Measurements from ENCODE around the gene TOX3.

TOX3 gene

DNA sequence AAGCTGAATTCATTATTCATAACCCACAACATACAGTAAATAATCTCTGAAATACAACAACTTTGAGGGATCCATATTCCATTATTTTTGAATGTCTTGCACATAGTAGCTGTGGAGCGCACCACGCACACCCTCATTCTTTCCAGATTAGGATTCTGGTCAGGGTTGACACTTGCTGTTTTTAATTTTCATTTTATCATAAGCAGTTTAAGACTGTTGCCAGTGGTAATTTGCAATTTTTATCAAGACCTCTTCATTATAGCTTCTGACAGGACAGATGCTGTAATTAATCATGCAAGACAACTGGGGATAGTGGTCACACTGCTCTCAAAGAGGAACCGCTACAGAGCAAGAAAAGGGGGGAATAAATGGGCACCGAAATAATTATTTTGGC, 109.7 kb downstream of the TOX3 start:
- no peak overlapping the region for H3K27ac Mint-ChIP-seq
- ATAC-seq: no peak
- H3K36me3 Mint-ChIP-seq: no peaks in the 10 kb centered on the region
- no peaks in the 10 kb centered on the region for H3K4me1 Mint-ChIP-seq
- no peaks in the 10 kb centered on the region for H3K27me3 Mint-ChIP-seq
- peaks cover 6% of the 10 kb centered on the region for H3K9me3 Mint-ChIP-seq
- no peak overlapping the region for H3K4me3 Mint-ChIP-seq

DNA sequence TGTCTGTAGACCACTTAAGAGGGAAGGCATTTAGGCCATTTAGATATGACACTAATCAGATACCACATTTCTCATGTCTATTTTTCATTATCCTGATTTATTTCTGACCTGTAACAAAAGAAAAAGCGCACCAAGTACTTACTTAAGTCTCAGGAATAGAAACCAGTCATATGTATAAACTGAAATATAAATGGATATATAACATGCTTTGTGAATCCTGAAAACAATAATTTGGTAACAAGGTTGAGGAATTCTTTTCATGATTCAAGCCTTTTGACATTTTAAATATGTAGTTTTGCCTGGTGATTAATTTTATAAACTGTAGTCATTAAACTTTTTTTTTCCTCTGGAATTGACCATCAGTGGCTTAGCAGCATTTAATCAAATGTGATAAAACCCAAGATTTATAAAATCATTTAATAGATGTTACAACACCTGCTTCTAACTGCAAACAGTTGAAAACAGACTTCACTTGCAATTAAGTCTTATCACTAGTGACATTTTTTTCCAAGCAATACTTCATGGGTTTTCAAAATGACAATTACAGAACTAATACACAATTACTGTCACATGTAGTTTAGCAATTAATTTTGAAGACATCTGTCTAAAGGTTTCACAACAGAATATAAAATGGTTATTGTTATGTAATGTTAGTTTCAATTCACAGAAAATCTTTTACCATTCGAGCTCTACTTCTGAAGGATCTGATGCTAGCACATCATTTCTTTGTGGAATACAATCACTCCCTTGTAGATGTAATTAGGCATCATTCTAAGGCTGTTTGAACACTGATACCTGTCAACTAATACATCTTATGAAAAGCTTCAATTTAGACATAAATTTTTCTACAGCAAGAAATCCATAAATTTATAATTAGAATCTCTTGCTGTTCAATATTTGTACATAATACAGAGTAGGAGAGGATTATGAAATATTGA, 110.3 kb downstream of the TOX3 start:
- Mint-ChIP-seq H3K9me3 (peaks cover 6% of the 10 kb centered on the region), H3K4me1 (no peaks in the 10 kb centered on the region)

DNA sequence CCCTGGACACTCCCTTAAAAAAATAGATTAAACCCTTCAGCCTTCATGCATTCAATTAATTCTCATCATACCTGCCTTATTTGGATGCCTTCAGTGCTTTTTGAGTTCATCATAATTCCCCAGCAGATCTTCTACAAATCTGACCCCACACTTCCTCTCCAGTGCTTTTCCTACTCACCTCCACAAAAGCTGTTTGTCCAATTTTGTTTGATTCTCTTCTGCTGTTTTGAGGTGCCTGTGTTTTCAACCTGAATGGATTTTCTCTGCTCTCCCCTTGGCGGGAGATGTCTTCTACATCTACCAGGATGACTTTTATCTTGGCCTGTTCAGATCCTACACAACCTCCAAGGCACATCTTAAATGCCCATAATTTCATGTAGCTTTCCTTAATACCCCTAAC, 112.7 kb downstream of the TOX3 start:
- Mint-ChIP-seq H3K4me3 (no peak overlapping the region), H3K4me1 (no peaks in the 10 kb centered on the region), H3K9me3 (no peaks in the 10 kb centered on the region), H3K27me3 (no peaks in the 10 kb centered on the region), H3K36me3 (no peaks in the 10 kb centered on the region), H3K27ac (no peak overlapping the region)
- no peak for ATAC-seq

More for the DNA sequence above, 110.3 kb downstream of the TOX3 start:
- no peaks in the 10 kb centered on the region for H3K27me3 Mint-ChIP-seq
- no peak for ATAC-seq
- no peak overlapping the region for H3K4me3 Mint-ChIP-seq
- no peaks in the 10 kb centered on the region for H3K36me3 Mint-ChIP-seq
- H3K27ac Mint-ChIP-seq: no peak overlapping the region

DNA sequence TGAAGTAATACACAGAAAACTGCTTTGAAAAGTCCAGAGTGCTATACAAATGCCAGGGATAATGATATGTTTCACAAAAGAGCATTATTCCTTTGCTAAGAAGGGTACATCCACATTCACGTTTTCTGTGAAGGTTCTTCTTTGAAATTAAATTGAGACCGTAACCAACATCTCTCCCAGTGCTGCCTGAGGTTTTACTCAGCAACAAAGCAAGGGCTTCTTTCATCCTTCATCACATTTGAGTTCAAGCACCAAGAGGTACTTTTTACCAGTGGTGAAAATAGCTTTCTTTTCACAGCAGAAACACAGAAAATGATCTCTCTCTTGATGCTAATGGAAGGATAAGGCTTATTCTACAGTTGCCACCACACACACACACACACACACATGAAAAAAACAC, 113.3 kb downstream of the TOX3 start:
- Mint-ChIP-seq H3K36me3 (no peaks in the 10 kb centered on the region), H3K9me3 (no peaks in the 10 kb centered on the region), H3K27ac (no peak overlapping the region), H3K4me3 (no peak overlapping the region), H3K4me1 (no peaks in the 10 kb centered on the region), H3K27me3 (no peaks in the 10 kb centered on the region)
- ATAC-seq: no peak

DNA sequence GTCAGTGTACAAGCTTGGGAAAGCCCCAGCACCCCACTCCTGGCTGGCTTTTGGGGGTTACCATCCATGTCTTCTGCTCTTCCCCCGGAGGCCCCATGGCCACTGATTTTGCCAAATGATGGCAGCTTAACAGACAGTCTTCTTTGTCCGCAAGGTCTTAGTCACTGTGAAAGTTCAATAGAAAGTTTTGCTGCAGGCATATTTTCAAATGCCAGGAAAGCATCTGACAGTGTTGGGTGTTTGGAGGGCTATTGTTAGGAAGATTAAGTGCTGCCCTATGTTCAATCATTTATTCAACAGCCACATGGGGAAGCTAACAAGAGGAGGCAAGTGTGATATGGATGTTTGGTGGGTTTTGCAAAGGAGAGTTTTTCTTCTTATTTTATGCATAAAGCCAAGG, 122.4 kb downstream of the TOX3 start:
- no peak for ATAC-seq
- H3K27me3 Mint-ChIP-seq: no peaks in the 10 kb centered on the region
- no peak overlapping the region for H3K4me3 Mint-ChIP-seq
- H3K36me3 Mint-ChIP-seq: no peaks in the 10 kb centered on the region
- H3K4me1 Mint-ChIP-seq: no peaks in the 10 kb centered on the region
- peaks cover 3% of the 10 kb centered on the region for H3K9me3 Mint-ChIP-seq
- H3K27ac Mint-ChIP-seq: no peak overlapping the region

DNA sequence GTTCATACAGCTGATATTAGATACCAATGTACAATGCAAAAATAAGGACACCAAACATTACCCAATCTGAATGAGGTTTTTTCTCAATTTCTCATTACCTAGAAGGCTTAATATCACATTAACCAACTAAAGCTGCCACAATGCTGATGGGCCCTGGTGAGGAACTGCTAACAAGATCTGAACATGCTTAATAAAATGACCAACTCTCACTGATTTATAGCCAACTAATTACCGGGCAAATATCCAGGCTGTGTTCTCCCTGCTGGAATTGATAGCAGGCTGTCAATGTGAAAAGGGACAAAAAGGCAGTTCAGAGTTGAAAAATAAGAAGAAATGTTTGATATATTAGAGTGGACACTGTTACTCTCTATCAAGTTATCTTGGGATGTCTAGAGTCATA, 124.6 kb downstream of the TOX3 start:
- Mint-ChIP-seq H3K27ac (no peak overlapping the region), H3K4me3 (no peak overlapping the region), H3K36me3 (no peaks in the 10 kb centered on the region), H3K27me3 (no peaks in the 10 kb centered on the region), H3K9me3 (peaks cover 5% of the 10 kb centered on the region), H3K4me1 (no peaks in the 10 kb centered on the region)
- ATAC-seq: no peak

DNA sequence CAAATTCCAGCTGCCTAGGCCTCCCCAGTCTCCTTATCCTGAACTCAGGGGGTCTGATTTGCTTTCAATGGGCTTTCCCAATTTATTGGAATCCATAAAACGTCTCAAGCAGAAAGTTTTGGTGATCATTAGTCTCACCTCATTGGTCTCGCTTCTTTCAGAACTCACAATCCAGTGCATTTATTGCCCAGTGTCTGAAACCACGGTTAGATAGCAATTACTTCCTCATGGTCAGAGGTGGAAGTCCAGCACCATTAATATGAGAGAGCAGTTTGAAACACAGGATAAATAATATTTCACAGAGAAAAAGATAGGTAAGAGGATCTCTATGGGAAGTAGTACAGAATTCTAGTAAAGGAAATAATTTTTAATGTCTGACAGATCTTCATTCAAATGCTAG, 128.7 kb downstream of the TOX3 start:
- Mint-ChIP-seq H3K27ac (no peak overlapping the region), H3K36me3 (no peaks in the 10 kb centered on the region), H3K4me3 (no peak overlapping the region), H3K27me3 (no peaks in the 10 kb centered on the region), H3K9me3 (peaks cover 8% of the 10 kb centered on the region), H3K4me1 (no peaks in the 10 kb centered on the region)
- no peak for ATAC-seq

DNA sequence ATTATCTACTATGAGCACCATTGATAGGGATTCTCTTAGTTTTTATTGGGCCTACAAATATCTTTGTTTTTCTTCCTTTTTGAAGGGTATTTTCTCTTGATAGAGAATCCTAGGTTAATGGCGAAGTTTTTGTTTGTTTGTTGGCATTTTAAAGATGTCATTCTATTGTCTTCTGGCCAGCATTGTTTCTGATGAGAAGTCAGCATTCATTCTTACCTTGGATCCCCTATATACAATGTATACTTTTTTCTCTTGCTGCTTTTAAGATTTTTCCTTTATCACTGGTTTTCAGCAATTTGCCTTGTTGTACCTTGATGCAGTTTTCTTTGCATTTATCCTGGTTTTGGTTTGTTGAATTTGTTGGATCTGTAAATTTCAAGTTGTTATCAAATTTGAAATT, 130.1 kb downstream of the TOX3 start:
- Mint-ChIP-seq H3K4me3 (no peak overlapping the region), H3K36me3 (no peaks in the 10 kb centered on the region), H3K9me3 (peaks cover 8% of the 10 kb centered on the region), H3K27me3 (no peaks in the 10 kb centered on the region), H3K4me1 (no peaks in the 10 kb centered on the region), H3K27ac (no peak overlapping the region)
- ATAC-seq: no peak

DNA sequence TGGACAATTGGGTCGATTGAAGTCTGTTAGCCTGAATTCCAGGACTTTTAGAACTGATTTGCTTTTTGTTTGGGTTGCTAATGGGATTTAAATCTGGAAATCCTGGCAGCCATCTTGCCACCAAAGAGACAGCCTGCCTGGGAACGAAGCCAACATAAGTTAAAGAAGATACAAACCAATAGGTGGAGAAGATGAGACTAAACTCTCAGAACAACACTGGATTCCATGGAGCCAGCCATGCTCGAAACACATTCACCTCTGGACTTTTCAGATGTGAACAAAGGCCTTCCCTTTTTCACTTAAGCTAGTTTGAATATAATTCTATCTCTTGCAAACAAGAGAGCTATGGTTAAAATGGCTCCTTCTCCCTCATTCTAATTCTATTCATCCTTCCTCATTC, 135.9 kb downstream of the TOX3 start:
- Mint-ChIP-seq H3K36me3 (no peaks in the 10 kb centered on the region), H3K9me3 (peaks cover 5% of the 10 kb centered on the region), H3K4me3 (no peak overlapping the region), H3K27me3 (no peaks in the 10 kb centered on the region), H3K27ac (no peak overlapping the region), H3K4me1 (no peaks in the 10 kb centered on the region)
- ATAC-seq: no peak

DNA sequence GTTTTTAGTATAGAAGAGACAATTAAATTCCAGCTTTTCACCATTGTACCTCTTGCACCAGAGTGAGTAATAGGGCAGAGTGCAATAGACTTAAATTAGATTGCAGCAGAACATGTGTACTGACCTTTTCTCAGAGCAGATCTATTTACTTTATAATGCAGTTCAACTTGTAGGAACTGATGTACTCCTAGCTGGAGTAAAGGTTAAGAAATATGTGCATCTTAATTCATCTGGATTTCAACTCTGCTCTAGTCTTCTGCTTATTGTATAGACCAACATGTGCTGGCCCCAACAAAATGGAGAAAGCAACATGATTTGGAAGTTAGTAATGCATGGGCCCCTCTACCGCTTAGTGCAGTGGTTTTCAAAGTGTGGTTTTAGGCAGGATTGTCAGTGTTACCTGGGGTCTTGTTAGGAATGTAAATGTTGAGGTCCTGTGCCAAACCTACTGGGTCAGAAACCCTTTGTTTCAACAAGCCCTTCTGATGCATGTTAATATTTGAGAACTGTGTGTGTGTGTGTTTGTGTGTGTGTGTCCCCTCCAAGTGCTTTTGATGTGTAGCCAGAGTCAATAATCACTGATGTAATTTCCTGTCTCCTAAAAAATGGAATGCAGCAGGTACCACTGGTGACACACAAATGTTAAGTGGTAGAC, 138.6 kb downstream of the TOX3 start:
- Mint-ChIP-seq H3K27ac (no peak overlapping the region), H3K4me1 (no peaks in the 10 kb centered on the region), H3K9me3 (peaks cover 2% of the 10 kb centered on the region), H3K27me3 (no peaks in the 10 kb centered on the region), H3K4me3 (no peak overlapping the region), H3K36me3 (no peaks in the 10 kb centered on the region)
- no peak for ATAC-seq

DNA sequence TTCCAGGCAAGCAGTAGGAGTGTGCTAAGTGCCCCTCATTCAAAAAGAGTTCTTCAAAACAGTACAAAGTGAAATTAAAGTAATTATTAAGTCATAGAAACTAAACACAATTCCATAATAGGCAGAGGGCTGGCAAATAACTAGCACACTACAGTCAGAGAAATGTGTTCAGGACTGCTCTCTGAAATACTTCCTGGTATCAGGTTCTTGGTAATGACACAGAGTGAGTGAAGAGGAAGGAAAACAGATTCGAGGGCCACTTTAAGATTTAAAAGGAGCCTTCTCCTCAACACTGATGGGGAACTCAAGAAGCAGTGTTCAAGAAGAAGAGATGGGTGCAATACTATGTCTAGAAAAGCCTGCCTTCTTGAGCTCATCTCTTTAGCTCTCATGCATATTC, 139.2 kb downstream of the TOX3 start:
- no peaks in the 10 kb centered on the region for H3K36me3 Mint-ChIP-seq
- H3K4me1 Mint-ChIP-seq: no peaks in the 10 kb centered on the region
- H3K9me3 Mint-ChIP-seq: peaks cover 2% of the 10 kb centered on the region
- no peak overlapping the region for H3K27ac Mint-ChIP-seq
- no peak overlapping the region for H3K4me3 Mint-ChIP-seq
- no peak for ATAC-seq
- no peaks in the 10 kb centered on the region for H3K27me3 Mint-ChIP-seq

DNA sequence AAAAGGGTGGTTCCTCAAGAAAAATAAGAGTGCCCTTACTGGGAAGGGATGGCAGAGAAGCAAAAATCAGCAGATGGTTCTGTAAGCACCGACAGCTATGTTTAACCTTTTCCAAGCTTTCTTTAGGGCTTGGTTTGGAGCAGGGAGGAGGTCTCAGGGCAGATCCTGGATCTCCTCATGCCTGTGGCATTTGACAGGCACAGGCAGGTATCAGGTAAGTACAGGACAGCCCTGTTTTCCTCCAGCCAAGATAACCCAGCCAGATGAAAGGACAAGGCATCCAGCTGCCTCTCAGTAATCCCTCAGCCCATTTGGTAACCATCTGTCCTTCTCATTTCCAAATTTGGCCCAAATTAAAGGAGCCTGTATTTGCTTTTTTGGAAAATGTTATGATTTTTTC, 141.5 kb downstream of the TOX3 start:
- Mint-ChIP-seq H3K4me1 (no peaks in the 10 kb centered on the region), H3K36me3 (no peaks in the 10 kb centered on the region), H3K9me3 (peaks cover 2% of the 10 kb centered on the region), H3K27me3 (no peaks in the 10 kb centered on the region), H3K4me3 (no peak overlapping the region), H3K27ac (no peak overlapping the region)
- ATAC-seq: no peak

DNA sequence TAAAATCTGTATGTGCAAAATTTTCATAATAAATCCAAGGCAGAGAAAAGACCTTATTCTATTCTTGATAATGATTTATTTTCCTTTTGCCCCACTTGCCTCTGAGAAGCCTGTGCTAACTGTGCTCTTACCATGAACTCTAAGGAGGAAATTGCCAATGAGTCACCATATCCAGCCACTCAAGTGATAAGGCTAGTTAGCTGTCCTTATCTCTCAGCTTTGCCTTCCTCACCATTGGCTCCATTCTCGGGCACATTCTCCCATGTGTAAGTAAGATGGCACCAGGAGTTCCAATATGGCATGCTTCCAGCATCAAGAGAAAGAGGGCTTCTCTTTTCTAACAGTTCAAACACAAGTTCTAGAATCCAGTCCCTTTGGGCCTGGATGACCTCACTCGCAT, 142.4 kb downstream of the TOX3 start:
- Mint-ChIP-seq H3K27ac (no peak overlapping the region), H3K9me3 (peaks cover 2% of the 10 kb centered on the region), H3K36me3 (no peaks in the 10 kb centered on the region), H3K4me1 (no peaks in the 10 kb centered on the region), H3K27me3 (no peaks in the 10 kb centered on the region), H3K4me3 (no peak overlapping the region)
- ATAC-seq: no peak

DNA sequence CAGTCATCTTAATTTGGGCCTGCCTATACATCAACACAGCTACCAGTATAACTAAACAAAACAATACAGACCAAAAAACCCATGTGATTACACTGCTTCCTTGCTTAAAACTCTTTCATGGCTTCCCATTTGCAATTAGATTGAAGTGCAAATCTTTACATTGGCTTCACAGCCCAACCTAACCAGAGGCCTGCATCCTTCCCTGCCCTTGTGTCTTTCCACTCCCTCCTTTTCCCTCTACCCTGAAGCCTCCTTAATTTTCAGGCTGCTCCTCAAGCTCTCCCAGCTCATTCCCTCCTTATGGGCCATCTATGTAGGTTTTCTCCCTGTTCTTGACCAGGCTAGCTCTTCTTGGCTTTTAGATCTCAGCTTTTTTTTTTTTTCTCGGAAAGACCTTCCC, 147.8 kb downstream of the TOX3 start:
- H3K27ac Mint-ChIP-seq: no peak overlapping the region

DNA sequence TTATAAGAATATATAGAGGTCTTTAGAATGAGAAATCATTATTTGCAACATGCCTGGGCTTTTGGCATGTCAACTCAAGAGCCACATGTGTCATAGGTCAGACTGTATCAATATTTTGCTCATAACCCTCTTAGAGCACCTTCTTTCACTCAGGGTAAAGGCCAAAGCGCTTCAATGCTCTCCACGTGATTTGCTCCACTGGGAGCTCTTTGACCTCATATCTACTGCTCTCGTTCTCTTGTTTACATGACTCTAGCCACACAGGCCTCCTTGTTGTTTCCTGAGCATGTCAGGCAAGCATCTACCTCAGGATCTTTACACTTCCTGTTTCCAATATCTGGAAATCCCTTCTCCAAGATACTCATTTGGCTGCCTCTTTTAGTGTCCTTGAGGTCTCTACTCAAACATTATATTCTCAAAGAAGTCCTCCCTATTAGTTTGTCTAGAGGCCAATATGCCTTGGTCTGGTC, 148.4 kb downstream of the TOX3 start:
- Mint-ChIP-seq H3K36me3 (no peaks in the 10 kb centered on the region), H3K27ac (no peak overlapping the region), H3K27me3 (no peaks in the 10 kb centered on the region), H3K4me3 (no peak overlapping the region), H3K4me1 (no peaks in the 10 kb centered on the region), H3K9me3 (peaks cover 3% of the 10 kb centered on the region)
- ATAC-seq: no peak

More for the DNA sequence above, 147.8 kb downstream of the TOX3 start:
- Mint-ChIP-seq H3K36me3 (no peaks in the 10 kb centered on the region), H3K27me3 (no peaks in the 10 kb centered on the region), H3K9me3 (peaks cover 3% of the 10 kb centered on the region), H3K4me3 (no peak overlapping the region), H3K4me1 (no peaks in the 10 kb centered on the region)
- ATAC-seq: no peak

DNA sequence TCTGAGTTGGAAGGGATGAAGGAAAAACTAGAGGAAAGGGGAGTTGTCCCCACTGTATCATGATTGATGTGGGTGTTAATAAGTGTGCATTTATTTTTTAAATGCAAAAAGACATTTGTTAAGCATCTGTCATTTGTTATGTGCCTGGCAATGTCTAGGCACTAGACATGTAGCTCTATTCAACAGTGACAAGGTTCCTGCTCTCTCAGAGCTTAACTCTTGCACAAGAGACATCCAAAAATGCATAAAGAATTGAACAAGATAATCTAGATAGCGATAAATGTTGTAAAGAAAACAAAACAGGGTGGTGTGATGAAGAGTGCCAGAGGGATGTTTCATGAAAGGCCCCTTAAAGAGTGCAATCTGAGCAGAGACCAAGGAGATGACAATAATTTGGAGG, 148.9 kb downstream of the TOX3 start:
- H3K27ac Mint-ChIP-seq: no peak overlapping the region
- H3K9me3 Mint-ChIP-seq: peaks cover 3% of the 10 kb centered on the region
- H3K4me3 Mint-ChIP-seq: no peak overlapping the region
- H3K36me3 Mint-ChIP-seq: no peaks in the 10 kb centered on the region
- H3K4me1 Mint-ChIP-seq: no peaks in the 10 kb centered on the region
- no peaks in the 10 kb centered on the region for H3K27me3 Mint-ChIP-seq
- no peak for ATAC-seq

All from stimulated activated memory B cell treated with anti-CD40 and anti-IgM and Interleukin-4, amounts not matched to agents 10 μg/mL and 1 μg/mL and 100 μg/mL, for 72 hours (primary cell).